ENCODE data around the gene HMX2. TPM values are rescaled to one million over a fixed set of nuclear protein-coding genes. Genes with fewer than 3 reads are reported as not detected.

HMX2 gene
- total RNA-seq, 2 donors from 2014 or later: 0.13 to 0.15 TPM

DNA sequence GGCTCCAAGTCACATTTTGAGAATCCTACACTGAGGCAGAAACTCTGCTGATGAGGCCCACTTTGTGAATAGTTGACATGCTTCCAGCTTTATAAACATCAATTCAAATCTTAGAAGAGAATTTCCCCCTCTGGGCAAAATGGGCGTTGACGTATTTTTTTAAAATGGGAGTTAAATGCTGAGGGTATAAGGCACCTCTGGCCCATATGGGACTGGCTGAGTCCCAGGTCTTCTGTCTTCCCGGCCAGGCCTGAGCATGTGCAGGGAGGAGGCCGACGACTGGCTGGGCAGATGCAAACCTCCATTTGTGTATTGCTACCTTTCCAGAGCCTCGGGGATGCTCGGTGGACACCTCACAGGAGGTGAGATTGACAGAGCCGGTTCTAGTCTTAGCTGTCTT, 44.0 kb downstream of the HMX2 start:
- no peaks in the 10 kb centered on the region for H3K9me3 ChIP-seq
- intact Hi-C loops (cut with DNase I): no loop called here
- H3K9ac ChIP-seq (ENCODE audit: low read depth in 2 of 2, low read length in 2 of 2): no peak overlapping the region
- H3K27ac ChIP-seq: no peak overlapping the region
- DNase-seq: no peak
- H3K4me3 ChIP-seq: no peak overlapping the region
- H3K4me1 ChIP-seq: no peaks in the 10 kb centered on the region
- no peaks in the 10 kb centered on the region for H3K27me3 ChIP-seq
- H3K36me3 ChIP-seq: no peaks in the 10 kb centered on the region
- TF ChIP-seq, protein P1, sequence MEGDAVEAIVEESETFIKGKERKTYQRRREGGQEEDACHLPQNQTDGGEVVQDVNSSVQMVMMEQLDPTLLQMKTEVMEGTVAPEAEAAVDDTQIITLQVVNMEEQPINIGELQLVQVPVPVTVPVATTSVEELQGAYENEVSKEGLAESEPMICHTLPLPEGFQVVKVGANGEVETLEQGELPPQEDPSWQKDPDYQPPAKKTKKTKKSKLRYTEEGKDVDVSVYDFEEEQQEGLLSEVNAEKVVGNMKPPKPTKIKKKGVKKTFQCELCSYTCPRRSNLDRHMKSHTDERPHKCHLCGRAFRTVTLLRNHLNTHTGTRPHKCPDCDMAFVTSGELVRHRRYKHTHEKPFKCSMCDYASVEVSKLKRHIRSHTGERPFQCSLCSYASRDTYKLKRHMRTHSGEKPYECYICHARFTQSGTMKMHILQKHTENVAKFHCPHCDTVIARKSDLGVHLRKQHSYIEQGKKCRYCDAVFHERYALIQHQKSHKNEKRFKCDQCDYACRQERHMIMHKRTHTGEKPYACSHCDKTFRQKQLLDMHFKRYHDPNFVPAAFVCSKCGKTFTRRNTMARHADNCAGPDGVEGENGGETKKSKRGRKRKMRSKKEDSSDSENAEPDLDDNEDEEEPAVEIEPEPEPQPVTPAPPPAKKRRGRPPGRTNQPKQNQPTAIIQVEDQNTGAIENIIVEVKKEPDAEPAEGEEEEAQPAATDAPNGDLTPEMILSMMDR (IDR thresholded peaks at IDR 0.05): no peak

DNA sequence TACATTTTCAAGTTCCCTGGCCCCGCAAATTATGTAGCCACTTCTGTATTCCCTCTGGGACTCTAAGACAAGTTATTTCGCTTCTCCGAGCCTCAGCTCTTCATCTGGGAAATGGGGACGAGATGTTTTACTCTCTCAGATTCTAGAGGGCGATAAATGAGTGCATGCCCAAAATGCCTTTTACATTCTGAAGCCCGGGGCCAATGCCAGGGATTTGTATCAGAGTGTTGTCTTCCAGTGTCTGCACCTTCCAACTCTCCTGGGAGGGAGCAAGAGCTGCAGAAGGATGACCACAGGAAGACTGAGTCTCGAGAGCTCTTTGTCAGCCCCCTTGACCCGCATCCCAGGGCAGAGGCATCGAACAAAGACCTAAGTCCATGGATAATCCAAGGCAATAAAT, 46.1 kb downstream of the HMX2 start:
- Histone ChIP-seq H3K36me3 (no peaks in the 10 kb centered on the region), H3K27me3 (no peaks in the 10 kb centered on the region), H3K4me1 (no peaks in the 10 kb centered on the region), H3K4me3 (no peak overlapping the region), H3K9me3 (no peaks in the 10 kb centered on the region), H3K27ac (no peak overlapping the region), H3K9ac (ENCODE audit: low read depth in 2 of 2, low read length in 2 of 2) (no peak overlapping the region)
- TF ChIP-seq, protein P1 (IDR thresholded peaks at IDR 0.05): no peak
- intact Hi-C loops (cut with DNase I): no loop called here
- no peak for DNase-seq

Other genes starting within 250 kb of the HMX2 start
- not detected for gene FAM24A, start 237.5 kb upstream of the HMX2 start, total RNA-seq
- gene C10orf88, start 193.9 kb upstream of the HMX2 start, total RNA-seq: 1 to 10 TPM; 6.3 to 6.8 TPM
- gene PSTK, start 167.7 kb upstream of the HMX2 start, total RNA-seq: 1 to 10 TPM; 1.7 to 2.6 TPM
- 10 to 100 TPM in 1 of 2 donors, 1 to 10 TPM in 1; 7.5 to 16.7 TPM for gene IKZF5, start 139.3 kb upstream of the HMX2 start, total RNA-seq
- 10 to 100 TPM; 17.6 to 69.3 TPM for gene ACADSB, start 139.1 kb upstream of the HMX2 start, total RNA-seq
- under 1 TPM; 0.35 to 0.64 TPM for gene HMX3, start 12.2 kb upstream of the HMX2 start, total RNA-seq
- gene BUB3, start 6.3 kb downstream of the HMX2 start, total RNA-seq: 100 to 1,000 TPM in 1 of 2 donors, 10 to 100 TPM in 1; 77.6 to 112 TPM